Activated T-helper 2 cell treated with anti-CD3 and anti-CD28 coated beads, Interferon-gamma antibody, Interleukin-2, Interleukin-4, amounts not matched to agents 10 μg/mL and 5 μg/mL and 100 μg/mL, durations not matched to agents 14 hours and 24 hours and 36 hours (primary cell): ENCODE measurements around the gene RPL39. TPM values are rescaled to one million over a fixed set of nuclear protein-coding genes. Genes with fewer than 3 reads are reported as not detected.

Experiments used
- total RNA-seq: library from RNA; stranded (reverse); gene quantifications from 2 replicates; pipeline ENCODE4 v1.2.3, GENCODE V29; 2022

RPL39 gene
- total RNA-seq, 1 donor from 2014 or later = 2,137 TPM

Other genes starting within 250 kb of the RPL39 start
- 21.9 and 22.0 TPM in 2 replicates for gene STEEP1, start 226.2 kb downstream of the RPL39 start, total RNA-seq
- 60.6 and 61.6 TPM in 2 replicates for gene UBE2A, start 217.1 kb downstream of the RPL39 start, total RNA-seq
- gene NKRF, start 185.2 kb downstream of the RPL39 start, total RNA-seq = 25.1 and 25.9 TPM in 2 replicates
- gene SEPTIN6, start 98.5 kb downstream of the RPL39 start, total RNA-seq = 175 and 179 TPM in 2 replicates
- 0.46 and 0.59 TPM in 2 replicates for gene SOWAHD, start 33.0 kb downstream of the RPL39 start, total RNA-seq
- gene UPF3B, start 61.3 kb upstream of the RPL39 start, total RNA-seq = 13.9 TPM in 2 replicates
- gene RNF113A, start 80.1 kb upstream of the RPL39 start, total RNA-seq = 24.0 and 26.8 TPM in 2 replicates
- 82.6 and 84.4 TPM in 2 replicates for gene NDUFA1, start 80.2 kb upstream of the RPL39 start, total RNA-seq
- gene AKAP14, start 104.3 kb upstream of the RPL39 start, total RNA-seq = not detected in 2 replicates
- gene NKAP, start 152.1 kb upstream of the RPL39 start, total RNA-seq = 9.8 and 10.4 TPM in 2 replicates